Thoracic aorta (tissue), 2 donors: ENCODE measurements around the gene REC114. TPM values are rescaled to one million over a fixed set of nuclear protein-coding genes. Genes with fewer than 3 reads are reported as not detected.

Experiments used
- ATAC-seq: fragments of 150-250 bp; one replicate; pipeline ENCODE4 v1.8.0; 2017; ENCODE audit warnings: low read depth; ENCODE audit not compliant: insufficient number of reproducible peaks, low FRiP score
- DNase-seq: peaks from one replicate; pipeline ENCODE4 v3.0.0-alpha.2; 2020; ENCODE audit warnings: low spot score
- H3K27ac ChIP-seq, 2 donors: fragments of 200-600 bp; sonication (generic); 1 replicate in 1 of 2; 2 replicates in 1 of 2; pipeline ENCODE4 v1.5.1; 2016; ENCODE audit warnings: mild to moderate bottlenecking in 2 of 2, moderate library complexity in 2 of 2
- H3K27me3 ChIP-seq: fragments of 200-600 bp; sonication (generic); replicated peaks from 2 replicates; pipeline ENCODE4 v1.6.0; 2016; ENCODE audit warnings: mild to moderate bottlenecking; ENCODE audit not compliant: insufficient read depth
- H3K36me3 ChIP-seq: fragments of 200-600 bp; sonication (generic); one replicate; pipeline ENCODE4 v1.5.1; 2016
- H3K4me1 ChIP-seq, 2 donors: fragments of 200-600 bp; sonication (generic); 1 replicate in 1 of 2; 2 replicates in 1 of 2; pipeline versions ENCODE4 v1.5.1 to v1.6.0; 2016; ENCODE audit warnings: low read depth in 2 of 2, mild to moderate bottlenecking in 1 of 2; ENCODE audit not compliant: control insufficient read depth in 1 of 2
- H3K4me3 ChIP-seq: fragments of 200-600 bp; sonication (generic); 2 replicates; pipeline ENCODE4 v1.5.1; 2016; ENCODE audit warnings: mild to moderate bottlenecking
- H3K9me3 ChIP-seq: fragments of 200-600 bp; sonication (generic); 2 replicates; pipeline ENCODE4 v1.5.1; 2016
- CTCF ChIP-seq: fragments of 200-600 bp; sonication (generic); IDR thresholded peaks from one replicate; pipeline ENCODE4 v1.5.1; 2019; ENCODE audit warnings: antibody characterized with exemption
- total RNA-seq, 2 donors: library from RNA; depleted of rRNA; stranded (reverse); fragments of >200 nt; gene quantifications; one replicate each; pipeline versions ENCODE4 v1.1.0 to v1.2.3, GENCODE V29; 2016

REC114 gene
- total RNA-seq, 2 donors from 2014 or later = not detected

GRCh38 chr15:73590263-73590662 is 147.3 kb downstream of the REC114 start:
- no peak for ATAC-seq
- peaks cover 39% of the 10 kb centered on the region for H3K36me3 ChIP-seq

DNA sequence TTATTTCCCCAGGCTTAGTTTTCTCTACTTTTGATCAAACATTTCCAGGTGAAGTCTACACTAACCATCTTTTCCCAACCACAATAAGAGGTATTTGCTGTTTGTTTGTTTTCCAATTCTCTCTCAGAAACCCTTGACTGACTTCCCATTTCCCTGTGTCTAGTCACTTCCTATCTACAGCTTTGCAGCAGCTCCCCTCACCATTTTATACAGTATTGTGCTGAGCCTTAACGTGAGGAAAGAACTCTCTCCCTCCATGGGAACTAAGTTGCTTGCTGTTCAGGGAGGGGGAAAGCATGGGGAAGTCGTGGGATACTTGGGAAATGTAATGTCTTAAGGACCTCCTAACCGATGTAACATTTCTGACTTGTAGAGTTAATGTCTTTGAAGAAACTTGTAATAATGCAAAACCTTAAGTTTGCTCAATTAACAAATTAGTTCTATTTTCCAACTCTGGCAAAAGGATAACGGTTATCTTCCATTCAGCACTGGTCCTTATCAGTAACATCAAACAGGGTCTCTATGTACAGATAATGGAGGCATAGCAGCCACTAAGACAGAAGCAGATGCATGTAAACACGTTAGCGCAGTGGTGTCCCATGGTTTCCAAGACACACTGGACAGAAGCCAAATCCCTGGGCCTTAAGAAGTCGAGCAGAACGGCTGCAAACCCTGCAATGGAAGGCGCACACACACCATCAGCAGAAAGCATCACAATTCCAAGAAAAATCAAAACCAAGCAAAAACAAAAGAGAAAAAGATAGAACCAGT is 150.5 kb downstream of the REC114 start:
- Histone ChIP-seq H3K4me1 (peaks cover 42 to 55% of the 10 kb centered on the region in 2 donors), H3K27ac (no peak overlapping the region), H3K4me3 (no peak overlapping the region), H3K36me3 (peaks cover 18% of the 10 kb centered on the region), H3K9me3 (no peaks in the 10 kb centered on the region), H3K27me3 (no peaks in the 10 kb centered on the region)
- ATAC-seq (no peak), DNase-seq (no peak)
- TF ChIP-seq CTCF = no peak

More at GRCh38 chr15:73590263-73590662, 147.3 kb downstream of the REC114 start:
- H3K9me3 ChIP-seq = no peaks in the 10 kb centered on the region
- H3K27ac ChIP-seq = no peak overlapping the region
- TF ChIP-seq CTCF = no peak
- no peaks in the 10 kb centered on the region for H3K27me3 ChIP-seq
- H3K4me1 ChIP-seq = peaks cover 13 to 23% of the 10 kb centered on the region in 2 donors
- DNase-seq = no peak
- H3K4me3 ChIP-seq = no peak overlapping the region

DNA sequence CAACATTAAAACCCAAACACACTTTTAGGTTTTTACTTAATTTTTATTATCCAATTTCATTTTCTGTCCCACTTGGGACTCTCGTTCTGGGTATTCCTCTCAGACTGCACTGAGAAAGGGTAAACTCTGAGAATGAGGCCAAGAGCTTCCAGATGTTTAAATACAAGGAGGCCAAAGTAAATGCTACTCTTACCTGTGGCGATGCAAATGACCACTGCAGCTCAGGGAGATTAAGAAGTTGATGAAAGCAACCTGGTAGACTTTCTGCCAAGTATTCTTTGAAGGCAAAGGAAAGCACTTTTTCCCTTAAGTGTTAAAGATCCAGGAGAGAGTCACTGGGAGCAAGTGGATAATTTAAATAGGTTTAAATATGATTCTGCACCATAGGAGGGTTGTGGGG is 151.1 kb downstream of the REC114 start:
- no peak for TF ChIP-seq CTCF
- H3K27me3 ChIP-seq = no peaks in the 10 kb centered on the region
- ATAC-seq (no peak), DNase-seq (no peak)
- H3K9me3 ChIP-seq = no peaks in the 10 kb centered on the region
- peaks cover 45 to 61% of the 10 kb centered on the region in 2 donors for H3K4me1 ChIP-seq
- H3K27ac ChIP-seq = no peak overlapping the region
- H3K4me3 ChIP-seq = no peak overlapping the region
- peaks cover 12% of the 10 kb centered on the region for H3K36me3 ChIP-seq

GRCh38 chr15:73596174-73596573 is 153.2 kb downstream of the REC114 start:
- H3K9me3 ChIP-seq = no peaks in the 10 kb centered on the region
- no peak for DNase-seq
- peak overlapping the region; percentile 6 for H3K4me3 ChIP-seq
- H3K36me3 ChIP-seq = peaks cover 2% of the 10 kb centered on the region
- ATAC-seq = no peak
- no peaks in the 10 kb centered on the region for H3K27me3 ChIP-seq
- TF ChIP-seq CTCF = no peak
- peak overlapping the region; percentile 30 to 74 for H3K27ac ChIP-seq
- H3K4me1 ChIP-seq = peaks cover 60 to 82% of the 10 kb centered on the region in 2 donors

- Histone ChIP-seq H3K36me3 (no peaks in the 10 kb centered on the region), H3K27ac (peak overlapping the region; percentile 64 to 74), H3K27me3 (no peaks in the 10 kb centered on the region), H3K4me1 (peaks cover 69 to 91% of the 10 kb centered on the region in 2 donors), H3K4me3 (no peak overlapping the region), H3K9me3 (no peaks in the 10 kb centered on the region)
- TF ChIP-seq CTCF = no peak
- ATAC-seq (no peak), DNase-seq (no peak)
Observed at GRCh38 chr15:73597036-73597638, 154.2 kb downstream of the REC114 start.
